DOHH2 (cell line): Measurements from ENCODE around the gene ZNF391.

Source experiments
- H3F3A ChIP-seq: fragments of 200-600 bp; sonication (generic), shearing (Covaris generic); 2 replicates; pipeline ENCODE4 v1.6.0; 2016; ENCODE audit warnings: antibody characterized with exemption, mild to moderate bottlenecking; ENCODE audit not compliant: control insufficient read depth, insufficient read depth
- H3K27ac ChIP-seq: fragments of 200-600 bp; sonication (generic); 2 replicates; pipeline ENCODE4 v1.5.1; 2014; ENCODE audit warnings: low read depth, mild to moderate bottlenecking, low read length, moderate library complexity
- H3K27me3 ChIP-seq: fragments of 200-600 bp; sonication (generic); 2 replicates; pipeline ENCODE4 v1.6.1; 2014; ENCODE audit warnings: mild to moderate bottlenecking, low read length, mixed read lengths; ENCODE audit not compliant: control insufficient read depth
- H3K36me3 ChIP-seq: fragments of 200-600 bp; sonication (generic); 2 replicates; pipeline ENCODE4 v1.6.1; 2014; ENCODE audit warnings: mild to moderate bottlenecking, low read length, moderate library complexity, mixed read lengths; ENCODE audit not compliant: control insufficient read depth
- H3K4me1 ChIP-seq: fragments of 200-600 bp; sonication (generic); 2 replicates; pipeline ENCODE4 v1.6.1; 2014; ENCODE audit warnings: mild to moderate bottlenecking, low read length, mixed read lengths; ENCODE audit not compliant: control insufficient read depth
- H3K4me2 ChIP-seq: fragments of 200-600 bp; sonication (generic); 2 replicates; pipeline ENCODE4 v1.6.0; 2014; ENCODE audit warnings: mild to moderate bottlenecking, low read length, moderate library complexity
- H3K4me3 ChIP-seq: fragments of 200-600 bp; sonication (generic); 2 replicates; pipeline ENCODE4 v1.5.1; 2014; ENCODE audit warnings: mild to moderate bottlenecking, low read length, mixed read lengths
- H3K79me2 ChIP-seq: fragments of 200-600 bp; sonication (generic); 2 replicates; pipeline ENCODE4 v1.6.1; 2014; ENCODE audit warnings: mild to moderate bottlenecking, low read length, mixed read lengths; ENCODE audit not compliant: control insufficient read depth
- H3K9me2 ChIP-seq: fragments of 200-600 bp; sonication (generic); replicated peaks from 2 replicates; pipeline ENCODE4 v1.6.1; 2014; ENCODE audit warnings: mild to moderate bottlenecking, low read length, mixed read lengths; ENCODE audit not compliant: control insufficient read depth
- H3K9me3 ChIP-seq: fragments of 200-600 bp; sonication (generic); 2 replicates; pipeline ENCODE4 v1.6.1; 2014; ENCODE audit warnings: antibody characterized with exemption, low read length, mixed read lengths; ENCODE audit not compliant: control insufficient read depth, insufficient read depth
- H4K20me1 ChIP-seq: fragments of 200-600 bp; sonication (generic); 2 replicates; pipeline ENCODE4 v1.6.0; 2014; ENCODE audit warnings: low read depth, mild to moderate bottlenecking, antibody characterized with exemption, low read length, moderate library complexity; ENCODE audit not compliant: control insufficient read depth, insufficient read depth
- EZH2phosphoT487 ChIP-seq: fragments of 200-600 bp; sonication (generic); IDR thresholded peaks from 2 replicates; pipeline ENCODE4 v1.6.1; 2017; ENCODE audit warnings: borderline replicate concordance, mild to moderate bottlenecking, antibody characterized with exemption, low read length, moderate library complexity, mixed read lengths
- TF ChIP-seq, protein P1 (sequence below): fragments of 200-600 bp; sonication (generic); IDR thresholded peaks from one replicate; pipeline ENCODE4 v1.5.1; 2014; ENCODE audit warnings: antibody characterized with exemption, mild to moderate bottlenecking, low read depth, low read length; ENCODE audit not compliant: poor library complexity, severe bottlenecking

Gene ZNF391

DNA sequence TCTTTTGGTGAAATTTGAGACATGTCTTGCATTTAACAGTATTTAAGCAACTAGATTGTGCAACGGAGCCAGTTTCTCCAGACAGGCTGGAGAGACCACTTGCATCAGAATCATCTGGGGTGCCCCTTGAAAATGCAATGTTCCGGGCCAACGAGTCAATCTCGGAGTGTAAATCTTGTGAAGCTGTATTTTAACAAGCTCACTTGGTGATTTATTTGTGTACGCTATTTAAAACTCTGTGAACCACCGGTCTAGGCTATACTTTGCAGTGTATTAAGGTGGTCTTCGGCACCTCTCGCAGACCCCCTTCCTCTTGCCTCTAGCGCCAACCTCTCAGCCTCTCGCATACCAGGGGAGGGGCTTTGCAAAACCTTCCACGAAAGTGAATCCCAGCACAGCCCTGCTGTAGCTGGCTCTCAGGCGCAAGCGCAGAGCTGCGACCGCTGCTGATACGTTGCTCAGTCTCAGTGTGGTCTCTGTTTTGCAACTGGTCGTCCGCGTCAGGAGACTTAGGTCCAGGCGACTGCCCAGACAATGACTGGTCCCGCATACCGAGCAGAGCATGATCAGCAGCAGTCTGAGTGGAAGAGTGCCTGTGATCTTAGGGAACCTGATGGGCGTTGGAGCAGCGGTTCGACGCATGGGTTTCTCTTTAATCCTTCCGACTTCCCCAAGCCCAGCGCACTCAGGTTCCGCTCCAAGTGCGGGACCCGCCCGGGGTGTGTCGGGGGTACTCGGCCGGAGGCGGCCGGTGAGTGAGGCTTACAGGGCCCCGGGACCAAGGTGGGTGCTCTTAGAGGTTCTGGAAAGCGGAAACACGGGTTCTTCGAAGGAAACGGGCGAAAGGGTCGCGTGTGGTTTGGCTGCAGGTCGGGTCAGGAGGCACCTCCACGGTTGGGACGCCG, at the start of gene ZNF391:
Gene ZNF391 (plus strand): TSS at position 467 of the 905 bp plus-strand sequence. CDS start 11,612 bp downstream, outside the sequence.
- no peaks in the 10 kb centered on the region for H3K27me3 ChIP-seq
- peaks cover 9% of the 10 kb centered on the region for H3K4me1 ChIP-seq
- H3K4me2 ChIP-seq = peak within 1 kb of the TSS; percentile 64
- H4K20me1 ChIP-seq = no peaks in the 10 kb centered on the region
- TF ChIP-seq, protein P1, sequence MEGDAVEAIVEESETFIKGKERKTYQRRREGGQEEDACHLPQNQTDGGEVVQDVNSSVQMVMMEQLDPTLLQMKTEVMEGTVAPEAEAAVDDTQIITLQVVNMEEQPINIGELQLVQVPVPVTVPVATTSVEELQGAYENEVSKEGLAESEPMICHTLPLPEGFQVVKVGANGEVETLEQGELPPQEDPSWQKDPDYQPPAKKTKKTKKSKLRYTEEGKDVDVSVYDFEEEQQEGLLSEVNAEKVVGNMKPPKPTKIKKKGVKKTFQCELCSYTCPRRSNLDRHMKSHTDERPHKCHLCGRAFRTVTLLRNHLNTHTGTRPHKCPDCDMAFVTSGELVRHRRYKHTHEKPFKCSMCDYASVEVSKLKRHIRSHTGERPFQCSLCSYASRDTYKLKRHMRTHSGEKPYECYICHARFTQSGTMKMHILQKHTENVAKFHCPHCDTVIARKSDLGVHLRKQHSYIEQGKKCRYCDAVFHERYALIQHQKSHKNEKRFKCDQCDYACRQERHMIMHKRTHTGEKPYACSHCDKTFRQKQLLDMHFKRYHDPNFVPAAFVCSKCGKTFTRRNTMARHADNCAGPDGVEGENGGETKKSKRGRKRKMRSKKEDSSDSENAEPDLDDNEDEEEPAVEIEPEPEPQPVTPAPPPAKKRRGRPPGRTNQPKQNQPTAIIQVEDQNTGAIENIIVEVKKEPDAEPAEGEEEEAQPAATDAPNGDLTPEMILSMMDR = no peak
- no peak for TF ChIP-seq EZH2phosphoT487
- H3K9me2 ChIP-seq = no peaks in the 10 kb centered on the region
- H3K36me3 ChIP-seq = no peaks in the 10 kb centered on the region
- H3K27ac ChIP-seq = peak within 1 kb of the TSS; percentile 33
- no peaks in the 10 kb centered on the region for H3K79me2 ChIP-seq
- peak within 1 kb of the TSS; percentile 74 for H3K4me3 ChIP-seq
- no peaks in the 10 kb centered on the region for H3K9me3 ChIP-seq
- H3F3A ChIP-seq = no peaks in the 10 kb centered on the region

DNA sequence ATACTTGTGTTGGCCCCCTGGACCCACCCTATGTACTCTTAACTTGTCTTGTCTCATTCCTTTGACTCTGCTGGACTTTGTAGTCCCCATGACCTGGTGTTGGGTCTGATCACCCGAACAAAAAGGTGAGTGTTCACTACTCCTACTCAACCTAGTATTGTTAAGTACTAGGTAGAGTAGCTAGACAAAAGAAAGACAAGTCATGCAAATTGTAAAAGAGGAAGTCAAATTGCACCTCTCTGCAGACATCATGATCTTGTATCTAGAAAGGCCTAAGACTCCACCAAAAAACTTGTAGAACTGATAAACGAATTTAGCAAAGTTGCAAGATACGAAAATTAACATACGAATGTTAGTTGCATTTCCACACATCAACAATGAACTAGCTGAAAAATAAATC, 35.7 kb upstream of the ZNF391 start:
- Histone ChIP-seq H3K9me2 (no peaks in the 10 kb centered on the region), H3K36me3 (no peaks in the 10 kb centered on the region), H3K27me3 (no peaks in the 10 kb centered on the region), H3K79me2 (no peaks in the 10 kb centered on the region), H3K4me2 (no peak overlapping the region), H3K4me1 (no peaks in the 10 kb centered on the region), H3K9me3 (peaks cover 7% of the 10 kb centered on the region; the same call in 1 of the 2 replicates), H4K20me1 (no peaks in the 10 kb centered on the region), H3K27ac (no peak overlapping the region), H3F3A (no peaks in the 10 kb centered on the region), H3K4me3 (no peak overlapping the region)
- TF ChIP-seq EZH2phosphoT487 = no peak
- TF ChIP-seq, protein P1 = no peak

DNA sequence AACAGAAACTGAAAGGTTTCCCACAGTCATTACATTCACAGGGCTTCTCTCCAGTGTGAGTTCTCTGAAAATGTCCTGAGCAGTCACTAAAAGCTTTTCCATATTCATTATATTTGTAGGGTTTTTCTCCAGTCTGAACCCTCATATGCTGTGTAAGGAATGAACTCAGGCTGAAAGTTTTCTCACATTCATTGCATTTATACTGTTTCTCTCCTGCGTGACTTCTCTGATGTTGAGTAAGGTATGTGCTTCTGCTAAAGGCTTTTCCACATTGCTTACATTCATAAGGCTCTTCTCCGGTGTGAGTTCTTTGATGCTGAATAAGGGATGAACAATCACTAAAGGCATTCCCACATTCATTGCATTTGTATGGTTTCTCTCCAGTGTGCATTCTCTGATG, 29.8 kb upstream of the ZNF391 start:
- no peak for TF ChIP-seq EZH2phosphoT487
- TF ChIP-seq, protein P1 = no peak
- Histone ChIP-seq H3K9me3 (peaks cover 13% of the 10 kb centered on the region; the same call in 1 of the 2 replicates), H3F3A (no peaks in the 10 kb centered on the region), H3K79me2 (no peaks in the 10 kb centered on the region), H3K27me3 (no peaks in the 10 kb centered on the region), H3K36me3 (no peaks in the 10 kb centered on the region), H3K4me2 (no peak overlapping the region), H3K4me3 (no peak overlapping the region), H3K9me2 (no peaks in the 10 kb centered on the region), H3K27ac (no peak overlapping the region), H4K20me1 (no peaks in the 10 kb centered on the region), H3K4me1 (no peaks in the 10 kb centered on the region)
